AG04449 (cell line): ENCODE measurements around the gene ADAMTSL2.

Experiments used
- CTCF ChIA-PET: fragments of 350-600 bp; formaldehyde crosslinking; extraction: SDS; loops from one replicate; lab custom pipeline; 2021; ENCODE audit warnings: antibody characterized with exemption; lab: Yijun Ruan, JAX
- POLR2A ChIA-PET: fragments of 400-600, 350-600 bp; formaldehyde crosslinking; extraction: SDS; loops from one replicate; lab custom pipeline; 2020; ENCODE audit warnings: antibody characterized with exemption, inconsistent platforms; lab: Yijun Ruan, JAX
- DNase-seq: peaks from one replicate; pipeline ENCODE4 v3.0.0-alpha.2; 2010; ENCODE audit warnings: low read depth, low spot score
- H3K4me3 ChIP-seq: 2 replicates; pipeline ENCODE4 v1.5.1; 2011; ENCODE audit warnings: low read depth, mild to moderate bottlenecking, control low read depth, low read length
- TF ChIP-seq, protein P1 (sequence below): IDR thresholded peaks from one replicate; pipeline ENCODE4 v1.5.1; 2011; ENCODE audit warnings: mild to moderate bottlenecking, moderate library complexity, low read length, control low read depth, inconsistent platforms; ENCODE audit not compliant: insufficient read depth; ENCODE audit errors: missing control alignments

ADAMTSL2 gene

DNA sequence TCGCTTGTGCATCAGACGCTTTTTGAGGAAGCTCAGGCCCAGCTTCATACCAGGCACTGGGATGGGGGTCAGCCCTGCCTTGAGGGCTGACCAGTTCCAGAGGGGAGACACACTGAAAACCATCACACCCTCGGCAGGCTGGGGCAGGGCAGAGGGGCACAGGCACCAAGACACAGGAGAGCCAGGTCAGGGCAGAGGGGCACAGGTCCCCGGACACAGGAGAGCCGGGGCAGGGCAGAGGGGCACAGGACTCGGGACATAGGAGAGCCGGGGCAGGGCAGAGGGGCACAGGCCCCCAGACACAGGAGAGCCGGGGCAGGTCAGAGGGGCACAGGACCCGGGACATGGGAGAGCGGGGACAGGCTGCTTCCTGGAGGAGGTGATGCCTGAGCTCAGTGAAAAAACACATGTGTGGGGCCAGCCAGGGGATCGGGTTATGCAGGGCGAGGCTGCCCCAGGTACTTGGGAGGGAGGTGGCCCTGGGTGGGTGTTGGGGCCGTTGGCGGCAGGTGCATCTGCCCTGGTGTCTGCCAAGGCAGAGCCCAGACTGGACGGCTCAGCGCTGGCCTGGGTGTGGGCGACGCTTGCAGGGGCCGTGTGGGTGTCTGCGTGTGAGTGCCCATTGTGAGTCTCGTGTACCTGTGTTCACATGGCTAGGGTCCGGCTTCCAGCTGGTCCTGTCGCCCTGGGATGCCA is 40.5 kb upstream of the ADAMTSL2 start:
- no peak for DNase-seq
- TF ChIP-seq, protein P1, sequence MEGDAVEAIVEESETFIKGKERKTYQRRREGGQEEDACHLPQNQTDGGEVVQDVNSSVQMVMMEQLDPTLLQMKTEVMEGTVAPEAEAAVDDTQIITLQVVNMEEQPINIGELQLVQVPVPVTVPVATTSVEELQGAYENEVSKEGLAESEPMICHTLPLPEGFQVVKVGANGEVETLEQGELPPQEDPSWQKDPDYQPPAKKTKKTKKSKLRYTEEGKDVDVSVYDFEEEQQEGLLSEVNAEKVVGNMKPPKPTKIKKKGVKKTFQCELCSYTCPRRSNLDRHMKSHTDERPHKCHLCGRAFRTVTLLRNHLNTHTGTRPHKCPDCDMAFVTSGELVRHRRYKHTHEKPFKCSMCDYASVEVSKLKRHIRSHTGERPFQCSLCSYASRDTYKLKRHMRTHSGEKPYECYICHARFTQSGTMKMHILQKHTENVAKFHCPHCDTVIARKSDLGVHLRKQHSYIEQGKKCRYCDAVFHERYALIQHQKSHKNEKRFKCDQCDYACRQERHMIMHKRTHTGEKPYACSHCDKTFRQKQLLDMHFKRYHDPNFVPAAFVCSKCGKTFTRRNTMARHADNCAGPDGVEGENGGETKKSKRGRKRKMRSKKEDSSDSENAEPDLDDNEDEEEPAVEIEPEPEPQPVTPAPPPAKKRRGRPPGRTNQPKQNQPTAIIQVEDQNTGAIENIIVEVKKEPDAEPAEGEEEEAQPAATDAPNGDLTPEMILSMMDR: no peak
- no peak overlapping the region for H3K4me3 ChIP-seq
- ChIA-PET POLR2A (interaction anchor here (0.6 kb wide), 1 partner anchor 463 kb away, joined by 3 read pairs; the partner anchor contains the start of gene GTF3C5), CTCF (interaction anchor here (1.4 to 2.6 kb wide), 2 partner anchors 7 to 9 kb away, joined by 5 to 22 read pairs; no protein-coding TSS in a partner anchor)

DNA sequence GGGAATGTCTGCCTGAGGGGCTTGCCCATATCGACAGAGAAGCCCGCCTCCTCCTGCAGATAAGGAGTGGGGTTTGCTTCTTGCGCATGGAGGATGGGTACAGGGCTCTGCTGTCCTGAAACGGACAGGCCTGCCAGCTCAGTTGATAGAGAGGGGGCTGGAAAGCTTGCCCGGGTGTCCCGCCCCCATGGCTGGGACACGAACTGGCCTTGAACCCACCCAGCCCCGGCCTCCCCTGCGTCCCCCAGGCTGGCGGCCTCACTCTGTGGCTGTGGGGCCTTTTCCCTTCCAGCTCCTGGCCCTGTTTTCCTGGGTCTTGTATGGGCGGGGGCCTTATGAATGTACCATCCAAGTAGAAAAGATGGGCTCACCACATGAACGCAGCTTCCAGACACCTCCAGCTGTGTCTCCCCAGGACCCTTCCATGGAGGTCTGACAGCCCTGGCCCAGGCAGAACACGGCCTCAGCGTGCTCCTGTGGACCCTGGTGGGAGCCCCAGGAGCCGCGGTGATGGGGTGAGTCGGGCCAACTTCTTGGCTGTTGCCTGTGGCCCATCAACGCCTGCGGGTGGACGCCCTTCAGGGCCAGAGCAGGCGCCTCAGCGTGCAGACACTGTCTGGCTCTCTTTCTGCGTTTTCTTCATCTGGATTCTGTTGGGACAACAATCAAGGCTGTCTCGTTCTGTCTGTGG is 39.7 kb upstream of the ADAMTSL2 start:
- no peak overlapping the region for H3K4me3 ChIP-seq
- POLR2A ChIA-PET: interaction anchor here (0.6 kb wide), 1 partner anchor 464 kb away, joined by 3 read pairs; the partner anchor contains the start of gene GTF3C5
- TF ChIP-seq, protein P1: no peak
- CTCF ChIA-PET: interaction anchor here (1.4 to 2.6 kb wide), 2 partner anchors 8 to 10 kb away, joined by 5 to 22 read pairs; no protein-coding TSS in a partner anchor
- DNase-seq: no peak

DNA sequence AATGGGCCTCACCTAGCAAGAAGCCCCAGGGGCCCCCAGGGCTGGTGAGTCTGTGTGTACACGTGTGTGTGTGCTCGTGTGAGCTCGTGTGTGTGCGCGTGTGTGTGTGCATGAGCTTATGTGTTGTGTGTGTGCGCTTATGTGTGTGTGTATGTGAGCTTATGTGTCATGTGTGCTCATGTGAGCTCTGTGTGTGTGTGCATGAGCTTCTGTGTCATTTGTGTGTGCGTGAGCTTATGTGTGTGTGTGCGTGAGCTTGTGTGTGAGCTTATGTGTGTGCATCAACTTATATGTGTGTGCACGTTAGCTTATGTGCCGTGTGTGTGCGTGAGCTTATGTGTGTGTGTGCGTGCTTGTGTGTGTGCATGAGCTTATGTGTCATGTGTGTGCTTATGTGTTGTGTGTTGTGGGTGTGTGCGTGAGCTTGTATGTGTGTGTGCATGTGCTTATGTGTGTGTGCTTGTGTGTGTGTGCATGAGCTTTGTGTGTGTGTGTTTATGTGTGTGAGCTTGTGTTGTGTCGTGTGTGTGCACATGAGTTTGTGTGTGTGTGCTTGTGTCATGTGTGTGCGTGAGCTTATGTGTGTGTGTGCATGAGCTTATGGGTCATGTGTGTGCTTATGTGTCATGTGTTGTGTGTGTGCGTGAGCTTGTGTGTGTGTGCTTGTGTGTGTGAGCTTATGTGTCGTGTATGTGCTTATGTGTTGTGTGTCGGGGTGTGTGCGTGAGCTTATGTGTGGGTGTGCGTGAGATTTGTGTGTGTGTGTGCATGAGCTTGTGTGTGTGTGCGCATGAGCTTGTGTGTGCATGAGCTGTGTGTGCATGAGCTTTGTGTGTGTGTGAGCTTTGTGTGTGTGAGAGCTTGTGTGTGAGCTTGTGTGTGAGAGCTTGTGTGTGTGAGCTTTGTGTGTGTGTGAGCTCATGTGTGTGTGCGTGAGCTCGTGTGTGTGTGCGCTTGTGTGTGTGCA is 38.9 kb upstream of the ADAMTSL2 start:
- TF ChIP-seq, protein P1: no peak
- ChIA-PET POLR2A (no interaction called here), CTCF (interaction anchor here (1.0 to 2.6 kb wide), 3 partner anchors 9 to 309 kb away, joined by 3 to 22 read pairs (median 5); no protein-coding TSS in a partner anchor)
- DNase-seq: no peak
- no peak overlapping the region for H3K4me3 ChIP-seq

DNA sequence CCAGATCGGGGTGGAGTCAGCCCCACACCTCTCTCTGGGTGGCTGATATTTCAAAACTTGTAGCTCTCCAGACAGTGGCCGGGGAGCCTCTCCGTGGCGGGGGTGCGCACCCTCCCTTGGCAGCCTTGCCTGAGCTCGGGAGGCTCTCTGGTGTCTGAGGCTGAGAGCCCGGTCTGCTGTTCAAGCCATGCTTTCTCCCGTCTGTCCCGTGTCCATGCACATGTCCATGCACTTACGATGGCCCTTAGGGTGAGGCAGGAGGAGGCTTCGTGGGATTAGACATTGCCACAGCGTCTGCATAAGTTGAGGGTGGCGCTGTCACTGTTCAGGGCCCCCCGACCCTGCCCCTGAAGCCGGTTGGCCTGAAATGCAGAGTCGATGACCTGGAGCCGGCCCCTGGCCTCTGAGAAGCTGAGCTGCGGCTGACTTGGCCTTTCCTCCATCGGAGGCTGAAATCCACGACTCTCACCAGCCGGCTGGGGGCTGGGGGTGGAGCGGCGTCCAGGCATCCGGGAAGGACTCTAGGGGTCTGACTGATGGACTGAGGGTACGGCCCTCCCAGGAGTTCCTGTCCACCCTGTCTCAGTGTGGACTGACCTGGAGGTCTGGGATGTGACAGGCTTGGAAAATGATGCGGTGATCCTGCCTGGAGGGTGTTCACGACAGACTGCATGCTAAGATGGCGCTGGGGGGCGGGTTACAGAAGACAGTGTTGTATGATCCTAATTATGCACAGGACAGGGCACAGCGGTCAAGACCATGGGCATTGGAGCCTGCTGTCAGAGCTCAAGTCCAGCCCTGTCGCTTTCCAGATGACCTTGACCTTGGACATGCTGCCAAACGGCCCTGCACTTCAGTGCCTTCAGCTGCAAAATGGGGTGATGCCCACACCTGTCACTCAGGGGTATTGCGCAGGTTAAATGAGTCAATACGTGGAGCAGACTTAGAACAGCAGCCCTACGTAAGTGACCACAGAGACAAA is 37.4 kb upstream of the ADAMTSL2 start:
- H3K4me3 ChIP-seq: no peak overlapping the region
- CTCF ChIA-PET: interaction anchor here (0.9 to 2.6 kb wide), 3 partner anchors 10 to 311 kb away, joined by 3 to 22 read pairs (median 4); no protein-coding TSS in a partner anchor
- DNase-seq: no peak
- POLR2A ChIA-PET: no interaction called here
- TF ChIP-seq, protein P1: no peak

DNA sequence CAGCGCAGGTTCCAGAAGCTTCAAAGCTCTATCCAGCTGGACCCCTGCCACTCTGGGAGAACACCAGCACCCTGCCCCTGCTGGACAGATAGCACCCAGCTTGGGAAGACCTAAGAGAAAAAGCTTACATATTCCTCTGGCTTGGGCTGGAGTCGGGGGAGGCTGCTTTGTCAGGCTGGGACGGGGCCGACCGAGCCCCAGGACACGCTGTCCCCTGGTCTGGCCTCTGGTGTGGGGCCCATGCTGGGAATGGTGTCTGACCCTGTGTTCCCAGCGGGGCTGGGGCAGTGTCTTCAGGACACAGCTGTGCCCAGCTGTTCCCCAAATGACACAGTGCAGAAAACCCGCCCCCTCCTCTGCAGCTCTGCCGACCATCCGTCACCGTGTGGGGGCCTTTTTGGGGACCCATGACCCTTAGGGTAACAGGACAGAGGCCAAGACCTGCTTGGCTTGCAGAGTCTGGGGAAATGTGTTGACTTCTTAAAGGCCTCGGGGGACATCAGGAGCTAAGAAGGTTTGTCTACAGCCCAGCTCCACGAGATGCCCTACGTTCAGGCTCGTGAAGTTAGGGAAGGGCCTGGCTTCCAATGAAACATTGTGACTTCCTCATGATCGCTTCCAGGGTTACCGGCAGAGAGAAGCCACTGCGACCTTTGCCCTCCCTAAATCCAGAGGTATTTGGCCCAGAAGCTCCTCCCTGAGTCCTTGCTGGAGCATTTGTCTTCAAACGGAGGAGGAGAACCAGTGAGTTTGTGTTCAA is 35.2 kb upstream of the ADAMTSL2 start:
- no peak for DNase-seq
- TF ChIP-seq, protein P1: no peak
- POLR2A ChIA-PET: no interaction called here
- CTCF ChIA-PET: interaction anchor here (1.1 to 2.1 kb wide), 5 partner anchors 9 to 351 kb away, joined by 3 to 9 read pairs (median 4); no protein-coding TSS in a partner anchor
- H3K4me3 ChIP-seq: no peak overlapping the region
